GM19467 (cell line): Measurements from ENCODE around the gene MYO10.

Experiments
- ATAC-seq: cut with Tn5 transposase; IDR thresholded peaks from one replicate; pipeline ENCODE4 v1.9.1; 2021; ENCODE audit warnings: mild to moderate bottlenecking, moderate library complexity; ENCODE audit not compliant: unreplicated experiment

The MYO10 gene

GRCh38 chr5:16918156-16918555 is 17.9 kb downstream of the MYO10 start:
- ATAC-seq, result no peak

GRCh38 chr5:16916262-16916878 is 19.7 kb downstream of the MYO10 start:
- ATAC-seq, result no peak

GRCh38 chr5:16914584-16914983 is 21.5 kb downstream of the MYO10 start:
- no peak for ATAC-seq

GRCh38 chr5:16914108-16914435 is 22.0 kb downstream of the MYO10 start:
- ATAC-seq, result no peak

- no peak for ATAC-seq
Measured at GRCh38 chr5:16913187-16914107, 22.6 kb downstream of the MYO10 start.

DNA sequence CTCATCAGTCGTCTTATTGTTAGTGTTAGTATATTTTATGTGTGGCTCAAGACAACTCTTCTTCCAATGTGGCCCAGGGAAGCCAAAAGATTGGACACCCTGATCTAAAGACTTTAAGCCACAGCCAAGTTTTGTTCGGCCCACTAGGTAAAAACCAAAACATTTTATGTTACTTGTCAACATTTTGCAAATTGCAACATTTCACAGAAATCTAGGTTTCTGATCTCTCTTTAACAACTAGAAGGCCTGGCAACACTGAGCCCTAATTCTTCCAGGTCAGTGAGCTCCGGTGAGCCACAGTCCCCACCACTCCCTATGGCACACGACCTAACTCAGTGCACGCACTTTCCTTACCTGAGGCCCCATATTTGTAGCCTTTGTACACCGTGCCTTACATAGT is 24.0 kb downstream of the MYO10 start:
- ATAC-seq, result no peak

- no peak for ATAC-seq
Measured at GRCh38 chr5:16909464-16909863, 26.6 kb downstream of the MYO10 start.

DNA sequence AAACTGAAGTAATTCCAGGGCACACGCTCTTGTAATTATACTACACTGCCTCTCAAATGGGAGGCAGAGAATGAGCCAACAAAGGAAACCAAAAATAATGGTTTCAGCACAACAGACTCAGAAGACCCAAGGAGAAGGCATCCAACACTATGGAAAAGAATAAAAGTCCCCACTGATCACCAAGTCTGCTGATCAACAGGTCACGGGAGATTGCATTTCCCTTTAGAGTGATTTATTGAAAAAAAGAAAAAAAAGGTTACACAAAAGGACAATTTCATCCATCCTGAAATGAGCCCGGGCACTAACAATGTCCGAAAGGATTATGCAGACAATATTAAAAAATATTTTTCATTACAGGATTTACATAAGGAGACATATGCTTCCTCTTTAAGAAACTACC is 28.8 kb downstream of the MYO10 start:
- ATAC-seq, result no peak

GRCh38 chr5:16906255-16906654 is 29.8 kb downstream of the MYO10 start:
- ATAC-seq, result no peak

GRCh38 chr5:16903480-16904300 is 32.4 kb downstream of the MYO10 start:
- ATAC-seq, result no peak

- no peak for ATAC-seq
Measured at GRCh38 chr5:16902846-16903245, 33.2 kb downstream of the MYO10 start.

DNA sequence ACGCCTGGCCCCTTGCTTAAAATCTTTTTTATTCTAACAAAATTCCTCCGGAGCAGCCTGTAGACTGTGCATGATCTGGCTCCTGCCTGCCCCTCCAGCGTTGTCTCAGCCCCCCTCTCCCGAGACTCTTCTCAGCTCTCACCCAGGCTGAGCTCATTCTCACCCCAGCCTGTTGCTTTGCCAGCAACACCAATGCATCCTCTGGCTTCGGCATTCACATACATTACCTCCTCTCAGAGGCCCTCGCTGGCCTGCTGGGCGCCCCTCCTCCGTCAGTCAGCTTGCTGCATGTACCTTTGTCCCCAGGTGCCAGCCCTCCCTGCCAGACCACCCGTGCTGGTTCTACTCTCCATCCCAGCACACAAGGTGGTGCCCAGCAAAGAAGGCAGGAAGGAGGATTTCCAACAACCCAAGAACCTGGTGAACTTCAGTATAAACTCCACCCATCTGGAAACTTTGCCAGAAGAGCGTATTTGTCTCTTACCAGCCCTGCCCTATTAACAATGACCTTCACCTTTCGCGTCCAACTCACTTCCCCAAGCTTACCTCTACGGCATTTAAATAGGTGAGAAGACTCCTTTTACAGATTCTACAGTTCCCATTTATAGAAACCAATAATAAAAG is 35.0 kb downstream of the MYO10 start:
- ATAC-seq, result no peak

- ATAC-seq, result no peak
Measured at GRCh38 chr5:16899171-16899570, 36.9 kb downstream of the MYO10 start.

DNA sequence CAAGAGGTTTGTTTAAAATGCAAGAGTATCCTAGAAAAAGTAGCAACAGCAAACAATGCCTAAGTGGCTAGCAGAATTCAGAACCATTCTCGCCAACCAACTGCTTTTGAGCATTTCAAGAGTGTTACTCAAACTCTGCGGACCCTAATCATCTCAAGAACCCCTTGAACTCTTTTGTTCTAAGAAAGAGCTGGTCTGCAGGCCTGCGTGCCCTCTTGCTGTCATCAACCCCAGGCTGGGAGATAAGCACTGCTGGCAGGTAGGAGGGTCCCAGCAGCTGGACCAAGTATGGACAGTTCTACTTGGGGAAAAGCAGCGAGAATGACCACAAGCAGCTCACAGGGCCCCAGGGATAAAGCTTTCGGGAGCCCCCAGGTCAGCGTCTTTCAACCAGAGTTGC is 38.3 kb downstream of the MYO10 start:
- no peak for ATAC-seq

DNA sequence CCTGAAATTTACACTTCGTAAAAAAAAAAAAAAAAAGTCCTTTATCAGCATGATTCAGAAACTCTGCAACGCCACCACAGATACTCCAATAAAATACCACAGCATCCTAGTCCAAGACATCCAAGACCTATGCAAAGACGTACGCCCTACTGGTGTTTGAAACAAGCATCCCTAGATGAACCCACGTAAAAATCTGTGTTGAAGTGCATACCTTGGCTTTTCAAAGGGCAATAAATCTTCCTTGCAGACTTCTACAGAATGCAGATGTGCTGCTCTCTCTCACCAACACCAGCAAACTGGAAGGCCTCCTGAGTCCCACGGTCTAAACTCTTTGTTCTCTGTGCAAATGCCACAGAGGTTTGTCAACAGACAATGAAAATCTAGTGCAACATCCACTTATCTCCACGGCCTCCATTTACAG is 38.8 kb downstream of the MYO10 start:
- ATAC-seq, result no peak

- no peak for ATAC-seq
Measured at GRCh38 chr5:16896767-16897166, 39.3 kb downstream of the MYO10 start.

DNA sequence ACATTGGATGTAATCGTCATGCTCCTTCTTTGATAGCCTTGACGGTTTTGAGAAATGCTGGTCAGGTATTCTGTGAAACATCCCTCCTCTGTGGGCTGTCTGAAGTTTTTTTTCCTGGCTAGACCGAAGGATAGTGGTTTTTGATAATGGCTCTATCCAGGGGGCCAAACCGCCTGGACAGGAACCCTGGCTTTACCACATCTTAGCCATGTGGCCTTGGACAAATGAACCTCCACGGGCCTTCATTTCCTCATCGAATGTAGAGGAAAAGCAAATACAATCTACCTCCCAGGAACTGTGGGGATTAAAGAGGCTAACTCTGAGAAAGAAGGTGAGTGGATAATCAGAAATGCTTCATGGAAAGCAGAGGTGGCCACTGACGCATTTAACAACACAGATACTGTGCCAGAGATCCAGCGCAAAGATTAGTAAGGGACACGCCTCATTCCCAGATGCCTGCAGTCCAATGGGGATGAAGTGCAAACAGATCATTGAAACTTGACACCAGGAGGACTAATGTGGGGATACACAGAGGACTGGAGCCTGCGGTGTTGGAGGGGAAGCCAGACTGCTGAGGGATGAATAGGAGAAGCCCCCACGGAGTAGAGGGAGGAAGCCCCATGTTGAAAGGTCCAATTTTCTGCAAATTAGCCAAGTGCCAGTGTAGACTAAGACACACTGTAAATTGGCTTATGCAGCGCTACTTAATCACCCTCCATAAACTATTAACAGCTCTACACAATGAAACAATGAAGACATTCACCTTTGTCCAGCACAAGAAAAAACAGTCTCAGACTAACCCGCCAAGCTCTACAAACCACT is 41.6 kb downstream of the MYO10 start:
- ATAC-seq, result no peak

GRCh38 chr5:16891033-16891432 is 45.1 kb downstream of the MYO10 start:
- ATAC-seq, result no peak

DNA sequence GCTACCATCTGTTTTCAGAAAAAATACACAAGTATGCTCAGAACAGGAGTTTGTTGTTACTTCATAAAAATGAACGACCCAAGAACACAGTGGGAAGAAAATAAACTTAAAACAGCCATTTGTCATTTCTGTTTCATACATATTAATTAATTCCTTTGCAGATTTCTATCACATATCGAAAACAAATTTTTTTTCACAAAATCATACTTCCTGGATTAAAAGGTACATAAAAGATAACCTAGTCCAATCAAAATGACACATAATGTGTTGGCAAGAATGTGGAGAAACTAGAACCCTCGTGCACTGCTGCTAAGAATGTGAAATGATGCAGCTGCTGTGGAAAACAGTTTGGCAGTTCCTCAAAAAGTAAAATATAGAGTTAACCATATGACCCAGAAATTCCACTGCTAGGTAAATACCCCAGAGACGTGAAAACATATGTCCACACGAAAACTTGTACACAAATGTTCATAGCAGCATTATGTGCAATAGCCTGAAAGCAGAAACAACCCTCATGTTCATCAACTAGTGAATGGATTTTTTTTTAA is 46.0 kb downstream of the MYO10 start:
- no peak for ATAC-seq
